Keratinocyte (primary cell): Measurements from ENCODE around the gene RGL4.

Experiments
- CTCF ChIP-seq, 3 experiments: IDR thresholded peaks in 1 of 3; conservative IDR thresholded peaks in 1 of 3; optimal IDR thresholded peaks in 1 of 3; 2 replicates in 2 of 3; 3 replicates in 1 of 3; pipeline versions ENCODE3 to v1.5.1; 2011; ENCODE audit warnings: low read length in 3 of 3, mild to moderate bottlenecking in 3 of 3, moderate library complexity in 2 of 3, control low read depth in 1 of 3, inconsistent platforms in 1 of 3; ENCODE audit not compliant: insufficient read depth in 2 of 3; ENCODE audit errors: extremely low read depth in 1 of 3
- EZH2 ChIP-seq: IDR thresholded peaks from one replicate; pipeline ENCODE4 v1.6.1; 2012; ENCODE audit warnings: inconsistent platforms, mild to moderate bottlenecking, low read length, moderate library complexity

GRCh38 chr22:23745791-23746190 lies 55.0 kb downstream of the RGL4 start:
- no peak for TF ChIP-seq CTCF (optimal IDR thresholded peaks at IDR 0.05 in 1 of 3, IDR thresholded peaks at IDR 0.05 in 1 of 3, conservative IDR thresholded peaks at IDR 0.05 in 1 of 3; ENCODE audit: extremely low read depth in 1 of 3, insufficient read depth in 2 of 3, low read length in 3 of 3)
- no peak for TF ChIP-seq EZH2
